SK-MEL-5 (cell line): ENCODE data around the gene ARHGAP5. TPM values are rescaled to one million over a fixed set of nuclear protein-coding genes. Genes with fewer than 3 reads are reported as not detected.

Source experiments
- DNase-seq: peaks from one replicate; pipeline ENCODE4 v3.0.0-alpha.2; 2016; ENCODE audit warnings: low read depth, low spot score
- in situ Hi-C: cut with HindIII; loops from 2 replicates; pipeline ENCODE4 v1.10.0; 2016; ENCODE audit warnings: low sequenced_read_pairs, high pct_unique_total_duplicates, low pct_unique_long_range_greater_than_20kb
- total RNA-seq: library from RNA; depleted of rRNA; stranded (reverse); fragments of >200 nt; shearing (Covaris generic); gene quantifications from 2 replicates; pipeline ENCODE4 v1.2.3, GENCODE V29; 2014

ARHGAP5 gene
- total RNA-seq, 1 experiment from 2014 or later = 110 TPM

DNA sequence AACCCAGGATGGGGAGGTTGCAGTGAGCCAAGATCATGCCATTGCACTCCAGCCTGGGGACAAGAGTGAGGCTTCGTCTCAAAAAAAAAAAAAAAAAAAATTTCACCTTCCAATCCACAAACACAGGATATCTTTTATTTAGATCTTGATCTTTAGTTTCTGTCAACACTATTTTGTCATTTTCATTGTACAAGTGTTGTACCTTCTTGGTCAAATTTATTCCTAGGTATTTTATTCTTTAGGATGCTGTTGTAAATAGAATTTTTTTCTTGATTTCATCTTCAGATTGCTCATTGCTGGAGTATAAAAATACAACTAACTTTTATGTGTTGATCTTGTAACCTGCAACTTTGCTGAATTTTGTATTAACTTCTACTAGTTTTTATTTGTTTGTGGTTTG is 60.8 kb downstream of the ARHGAP5 start:
- in situ Hi-C loops = no loop called here
- DNase-seq = no peak

- no peak for DNase-seq
- in situ Hi-C loops = no loop called here
These were observed 65.2 kb downstream of the ARHGAP5 start for GRCh38 chr14:32142341-32142740.

- no peak for DNase-seq
- in situ Hi-C loops = no loop called here
These were observed 65.8 kb downstream of the ARHGAP5 start for GRCh38 chr14:32142754-32143437.

DNA sequence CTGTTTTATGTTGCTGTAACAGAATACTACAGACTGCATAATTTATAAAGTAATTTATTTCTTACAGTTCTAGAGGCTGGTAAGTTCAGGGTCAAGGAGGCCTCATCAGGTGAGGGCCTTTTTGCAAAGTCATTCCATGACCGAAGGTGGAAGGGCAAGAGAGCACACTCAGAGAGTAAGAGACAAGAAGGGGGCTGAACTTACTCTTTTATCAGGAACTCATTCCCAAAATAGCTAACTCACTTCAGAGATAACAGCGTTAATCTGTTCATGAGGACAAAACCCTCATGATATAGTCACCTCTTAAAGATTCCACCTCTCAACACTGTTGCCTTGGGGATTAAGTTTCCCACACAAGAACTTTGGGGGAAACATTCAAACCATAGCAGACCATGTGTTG is 73.3 kb downstream of the ARHGAP5 start:
- in situ Hi-C loops = no loop called here
- DNase-seq = no peak

DNA sequence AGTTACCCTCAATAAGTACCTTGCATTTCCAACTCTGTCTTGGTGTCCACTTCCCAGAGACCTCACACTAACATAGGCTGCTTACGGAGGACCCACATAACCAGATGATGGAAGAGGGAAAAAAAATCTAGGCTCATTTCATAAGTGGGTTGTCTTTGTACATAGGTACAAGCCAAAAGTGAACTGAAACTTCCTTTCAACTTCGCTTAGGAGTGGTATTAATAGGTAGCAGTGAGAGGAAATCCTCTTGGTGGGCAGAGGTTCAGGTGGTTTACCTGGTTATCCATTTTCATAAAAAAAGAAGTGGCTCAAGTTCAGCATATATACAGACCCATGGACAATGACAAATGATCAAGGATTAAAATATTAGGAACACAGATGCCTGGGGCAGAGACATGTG is 88.9 kb downstream of the ARHGAP5 start:
- in situ Hi-C loops = no loop called here
- DNase-seq = no peak

DNA sequence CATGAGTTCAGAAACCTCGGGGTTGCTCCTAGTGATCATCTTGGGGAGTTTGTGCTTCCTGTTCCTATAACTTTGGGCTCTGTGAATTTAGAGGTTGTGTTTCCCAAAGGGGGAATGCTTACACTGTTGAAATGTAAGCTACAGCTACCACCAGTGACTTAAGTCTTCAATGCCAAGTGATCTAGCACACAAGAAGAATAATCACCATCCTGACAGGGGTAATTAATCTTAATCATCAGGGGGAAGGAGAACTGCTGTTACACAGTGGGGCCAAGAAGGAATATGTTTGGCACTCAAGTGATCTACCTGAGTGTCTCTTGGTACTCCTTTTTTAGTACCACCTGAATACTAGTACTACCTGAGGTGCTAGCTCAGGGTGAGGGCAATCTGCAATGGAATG is 89.8 kb downstream of the ARHGAP5 start:
- no peak for DNase-seq
- in situ Hi-C loops = no loop called here

DNA sequence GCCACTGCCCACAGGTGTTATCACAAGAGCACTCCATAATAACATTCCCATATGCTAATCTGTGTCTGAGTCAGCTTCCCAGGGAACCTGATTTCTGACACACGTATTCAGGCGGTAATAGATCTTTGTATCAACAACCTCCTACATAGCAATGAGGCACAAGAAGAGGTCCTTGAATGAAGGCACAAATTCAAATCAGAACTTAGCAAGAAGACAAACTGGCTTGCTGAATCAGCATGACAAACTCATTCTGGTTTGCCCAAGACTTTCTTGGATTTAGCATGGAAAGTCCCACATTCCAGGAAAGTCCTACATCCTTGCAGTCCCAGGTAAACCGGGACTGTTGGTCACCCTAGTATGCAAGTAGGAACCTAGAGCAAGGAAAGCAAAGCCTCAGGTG is 90.8 kb downstream of the ARHGAP5 start:
- in situ Hi-C loops = no loop called here
- no peak for DNase-seq

DNA sequence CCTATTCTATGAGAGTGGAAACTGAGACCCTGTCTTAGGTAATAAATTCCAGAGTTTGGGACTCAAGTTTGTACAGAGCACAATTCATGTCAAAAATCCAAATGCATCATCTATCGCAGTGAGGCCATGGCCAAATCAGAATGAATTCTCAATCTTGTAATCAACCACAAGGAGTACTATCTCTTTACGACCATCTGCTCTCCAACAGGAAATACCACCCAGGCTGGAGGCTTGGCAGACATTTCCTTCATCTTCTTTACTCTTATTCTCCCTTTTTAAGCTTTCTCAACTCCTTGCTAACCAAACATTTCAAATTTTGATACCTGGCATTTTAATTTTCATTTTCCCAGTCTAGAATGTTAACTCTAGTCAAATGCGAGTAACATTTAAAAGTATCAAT is 92.1 kb downstream of the ARHGAP5 start:
- DNase-seq = no peak
- in situ Hi-C loops = no loop called here

DNA sequence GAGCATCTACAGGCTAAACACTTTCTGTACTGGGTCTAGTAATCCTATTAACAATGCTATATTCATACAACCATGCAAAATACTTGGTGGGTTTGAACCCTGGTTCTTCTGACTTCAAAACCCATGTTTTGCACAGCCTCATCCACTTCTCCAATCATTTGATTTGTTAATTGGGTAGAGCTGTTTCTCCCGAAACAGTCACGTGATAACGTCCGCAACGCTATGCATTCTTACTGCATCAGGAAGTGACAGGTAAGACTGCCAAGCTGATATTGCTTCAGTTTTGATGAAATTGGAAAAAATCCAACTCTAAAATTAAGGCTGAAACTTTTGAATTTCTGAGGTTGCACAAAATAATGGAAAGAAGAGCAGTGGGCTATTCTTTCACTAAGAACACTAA is 94.4 kb downstream of the ARHGAP5 start:
- DNase-seq = no peak
- in situ Hi-C loops = no loop called here

DNA sequence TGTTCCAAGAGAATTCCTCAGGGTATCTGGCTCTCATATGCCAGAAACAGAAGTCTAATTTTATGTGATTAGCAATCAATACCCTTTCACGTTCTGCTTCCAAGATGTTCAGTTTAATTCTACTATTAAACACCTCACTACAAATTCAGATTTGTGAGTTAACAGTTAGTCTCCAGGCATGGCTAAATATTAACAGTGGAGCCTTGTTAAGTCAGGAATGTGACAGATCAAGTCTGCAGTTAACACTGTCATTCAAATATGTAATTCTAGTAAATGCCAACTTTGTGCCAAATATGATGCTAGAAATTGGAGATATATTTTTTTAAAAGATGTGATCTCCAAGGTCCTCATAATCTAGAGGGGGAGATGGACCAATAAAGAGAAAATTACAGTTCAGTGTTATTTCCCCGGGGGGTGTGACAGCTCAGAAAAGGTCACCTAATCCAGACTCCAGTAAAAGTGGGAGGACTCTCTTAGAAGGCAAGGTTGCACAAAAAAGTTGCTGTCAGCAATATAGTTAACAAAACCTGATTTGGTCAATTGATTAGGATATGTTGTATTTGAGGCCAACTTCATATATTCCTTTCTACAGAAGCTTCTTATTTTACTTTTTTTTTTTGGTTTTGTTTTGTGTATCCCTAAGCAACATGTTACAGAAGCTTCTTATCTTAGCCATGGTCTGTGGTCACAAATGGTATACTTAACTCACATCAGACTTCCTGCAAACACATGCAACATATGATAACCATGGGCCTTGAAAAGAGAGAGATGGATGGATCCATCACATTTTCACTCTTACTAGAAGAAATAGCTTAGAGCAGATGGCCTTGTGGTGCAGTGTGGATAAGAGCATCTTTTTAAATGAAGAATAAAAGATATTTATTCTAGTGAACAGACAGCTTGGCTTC is 106.3 kb downstream of the ARHGAP5 start:
- in situ Hi-C loops = no loop called here
- DNase-seq = no peak

DNA sequence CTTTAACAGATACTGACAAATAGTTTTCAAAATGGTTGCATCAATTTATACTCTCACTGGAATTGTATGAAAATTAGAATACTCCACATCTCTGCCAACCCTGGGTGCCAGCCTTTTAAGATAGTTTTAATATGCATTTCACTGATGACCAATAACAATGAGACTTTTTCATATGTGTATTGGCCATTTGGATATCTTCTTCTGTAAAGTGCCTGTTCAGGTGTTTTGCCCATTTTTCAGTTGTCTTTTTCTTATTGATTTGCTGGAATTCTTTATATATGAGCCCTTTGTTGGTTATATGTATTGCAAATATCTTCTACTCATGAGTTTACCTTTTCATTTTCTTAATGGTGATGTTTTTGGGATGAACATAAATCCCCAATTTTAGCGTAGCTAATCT is 108.0 kb downstream of the ARHGAP5 start:
- in situ Hi-C loops = no loop called here
- no peak for DNase-seq

DNA sequence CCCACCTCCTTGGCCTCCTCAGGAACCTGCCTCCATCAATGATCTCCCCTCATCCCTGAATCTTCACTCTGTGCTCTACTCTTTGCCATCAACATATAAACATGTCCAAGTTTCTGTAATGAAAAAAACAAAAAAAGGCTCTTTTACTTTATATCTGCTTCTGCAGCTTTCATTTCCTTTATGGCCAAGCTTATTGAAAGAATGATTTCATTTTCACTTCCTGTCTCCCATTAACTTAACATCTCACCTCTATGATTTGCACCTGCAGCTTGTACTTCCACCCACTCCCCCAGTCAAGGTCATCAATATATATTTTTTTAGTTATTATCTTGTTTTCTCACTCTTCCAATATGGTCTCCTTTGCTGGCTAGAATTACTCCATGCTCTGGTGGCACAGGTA is 109.1 kb downstream of the ARHGAP5 start:
- in situ Hi-C loops = no loop called here
- no peak for DNase-seq

- in situ Hi-C loops = no loop called here
- DNase-seq = no peak
These were observed 112.7 kb downstream of the ARHGAP5 start for GRCh38 chr14:32189811-32190210.

GRCh38 chr14:32190673-32191072 is 113.6 kb downstream of the ARHGAP5 start:
- peak; percentile 17 for DNase-seq
- in situ Hi-C loops = no loop called here

- in situ Hi-C loops = no loop called here
- no peak for DNase-seq
These were observed 115.7 kb downstream of the ARHGAP5 start for GRCh38 chr14:32192712-32193373.

GRCh38 chr14:32193532-32193931 is 116.4 kb downstream of the ARHGAP5 start:
- in situ Hi-C loops = no loop called here
- no peak for DNase-seq

- in situ Hi-C loops = no loop called here
These were observed 118.5 kb downstream of the ARHGAP5 start for GRCh38 chr14:32195636-32196035.

DNA sequence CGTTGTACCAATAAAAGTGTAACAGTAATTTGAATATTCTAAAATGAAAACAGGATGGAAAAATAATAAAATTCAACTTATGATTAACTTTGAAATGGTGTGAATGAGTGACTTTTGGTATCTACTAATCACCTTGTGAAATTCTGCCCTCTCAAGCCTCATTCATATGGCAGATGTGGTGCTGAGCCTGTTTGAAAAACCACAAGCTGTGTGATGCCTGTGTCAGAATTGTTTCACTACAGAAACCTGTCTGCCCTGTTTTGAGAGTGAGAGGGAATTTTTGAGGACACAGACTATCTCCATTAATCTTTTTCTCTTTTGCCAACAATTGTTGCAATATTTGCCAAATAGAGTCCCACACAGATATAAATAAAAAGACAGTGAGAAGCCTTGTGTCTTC is 120.8 kb downstream of the ARHGAP5 start:
- DNase-seq = no peak
- in situ Hi-C loops = no loop called here

More at GRCh38 chr14:32195636-32196035, 118.5 kb downstream of the ARHGAP5 start:
- DNase-seq = no peak
